Measurements from ENCODE around the gene TTLL7. TPM values are rescaled to one million over a fixed set of nuclear protein-coding genes. Genes with fewer than 3 reads are reported as not detected.

The TTLL7 gene
- total and polyA plus RNA-seq, 9 of the 15 experiments (the other 6 are each of a cell fraction or from before 2014, with no cell fraction given) = 0.63 to 2.6 (median 1.7) TPM

DNA sequence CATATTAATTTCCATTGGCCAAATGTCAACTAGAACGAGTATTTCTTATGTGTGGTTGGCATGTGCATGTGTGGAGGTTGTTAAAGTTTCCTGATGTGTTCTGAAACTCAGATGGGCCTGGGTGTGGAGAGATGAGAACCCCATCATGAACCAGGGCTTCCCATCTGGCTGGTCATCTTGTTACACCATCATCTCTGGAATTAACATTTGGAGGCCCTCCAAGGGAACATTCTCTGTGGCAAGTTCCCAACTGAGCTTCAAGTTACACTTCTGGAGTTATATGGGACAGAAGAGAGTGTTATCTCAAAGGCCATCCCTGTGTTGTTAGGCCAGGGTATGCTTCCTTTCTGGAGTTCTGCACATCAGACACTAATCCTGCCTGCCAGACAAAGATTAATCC is 183.6 kb downstream of the TTLL7 start:
- no peak for TF ChIP-seq GTF2E2 (tag; IDR thresholded peaks at IDR 0.05)
- no peak for TF ChIP-seq TOE1 (IDR thresholded peaks at IDR 0.05; ENCODE audit: borderline replicate concordance)
- no peak for TF ChIP-seq TOE1 (CRISPR knock-in tag; IDR thresholded peaks at IDR 0.05; ENCODE audit: borderline replicate concordance, low read depth)
- TF ChIP-seq SMARCC2 (IDR thresholded peaks at IDR 0.05; ENCODE audit: low read depth) = no peak
- TF ChIP-seq ZNF668 (CRISPR knock-in tag; IDR thresholded peaks at IDR 0.05) = no peak
- TF ChIP-seq POLR2A (conservative IDR thresholded peaks at IDR 0.05) = no peak
- no peak for TF ChIP-seq DPF2 (IDR thresholded peaks at IDR 0.05)
- no peak for TF ChIP-seq EP300 (IDR thresholded peaks at IDR 0.05; ENCODE audit: low read length)
- TF ChIP-seq ZNF134 (CRISPR knock-in tag; conservative IDR thresholded peaks at IDR 0.05) = no peak
- TF ChIP-seq SMARCA4 (IDR thresholded peaks at IDR 0.05) = no peak
- TF ChIP-seq JUNB (CRISPR knock-in tag; conservative IDR thresholded peaks at IDR 0.05) = no peak
- TF ChIP-seq ATF6 (CRISPR knock-in tag; IDR thresholded peaks at IDR 0.05) = no peak
- TF ChIP-seq HNRNPK (IDR thresholded peaks at IDR 0.05; ENCODE audit: low read depth, low read length, poor library complexity, severe bottlenecking) = no peak
- no peak for TF ChIP-seq RBM25 (IDR thresholded peaks at IDR 0.05; ENCODE audit: low read depth, low read length, severe bottlenecking)
- no peak for TF ChIP-seq CEBPB (tag; IDR thresholded peaks at IDR 0.05)
- TF ChIP-seq MAFF (IDR thresholded peaks at IDR 0.05; ENCODE audit: low read length) = no peak
- no peak for TF ChIP-seq TAF7 (tag; IDR thresholded peaks at IDR 0.05)
- H4K20me1 ChIP-seq (replicated peaks; ENCODE audit: control insufficient read depth, insufficient read depth, low read length) = no peaks in the 10 kb centered on the region
- no peak for FAIRE-seq
- no peak overlapping the region for H3K27ac ChIP-seq (ENCODE audit: extremely low read depth, low read depth, low read length)
- CTCF ChIA-PET (ENCODE audit: low intra/inter-chr PET ratio) = no interaction called here
- H3K9me3 ChIP-seq (replicated peaks; ENCODE audit: control insufficient read depth, insufficient read depth, low read depth, low read length) = no peaks in the 10 kb centered on the region
- DNase-seq (ENCODE audit: extremely low read depth in 1 of 4, low spot score in 3 of 4) = no peak
- POLR2A ChIA-PET = interaction anchor here (0.8 kb wide), 1 partner anchor 12 kb away, joined by 4 read pairs; no protein-coding TSS in a partner anchor
- H3K27me3 ChIP-seq (ENCODE audit: control insufficient read depth in 2 of 2, insufficient read depth in 2 of 2, low read length in 2 of 2) = no peaks in the 10 kb centered on the region
- H3K79me2 ChIP-seq (ENCODE audit: control insufficient read depth, insufficient read depth, low read length) = no peaks in the 10 kb centered on the region
- no peak for ATAC-seq
- in situ Hi-C loops (cut with MboI) (no loop called here), intact Hi-C loops (cut with micrococcal nuclease) (no loop called here)
- H2AFZ ChIP-seq (ENCODE audit: low read depth, low read length) = no peak overlapping the region
- no peaks in the 10 kb centered on the region; a peak in 1 of 5 replicates for H3K4me1 ChIP-seq (replicated peaks in 1 of 2; ENCODE audit: control insufficient read depth in 2 of 2, insufficient read depth in 2 of 2, low read length in 2 of 2)
- BruUV-seq (replicated peaks) = no TSS peak
- no peaks in the 10 kb centered on the region for H3K36me3 ChIP-seq (ENCODE audit: control insufficient read depth, insufficient read depth, low read length)
- H3K9me1 ChIP-seq (ENCODE audit: control insufficient read depth, insufficient read depth, low read length) = no peaks in the 10 kb centered on the region
- H3K4me3 ChIP-seq = no peak overlapping the region
- H3K9ac ChIP-seq (ENCODE audit: insufficient read depth in 1 of 2, low read depth in 2 of 2, low read length in 2 of 2) = no peak overlapping the region
- no peak overlapping the region for H3K4me2 ChIP-seq (ENCODE audit: insufficient read depth, low read length)
- WGBS (ENCODE audit: insufficient coverage, low coverage, missing lambda C conversion rate) = 0% methylated on average over 1 of the region's 1 CpG

Other genes starting within 250 kb of the TTLL7 start
- 1.6 and 2.1 TPM in 2 replicates for gene PRKACB, start 145.1 kb upstream of the TTLL7 start, total RNA-seq (2014; rRNA removed)
- 4.1 and 5.5 TPM in 2 replicates for gene PRKACB, start 145.1 kb upstream of the TTLL7 start, total RNA-seq (2014; rRNA removed; fragmentation: Illumina TruSeq; extraction: Trizol)
- gene PRKACB, start 145.1 kb upstream of the TTLL7 start, total RNA-seq (2015; rRNA removed; fragmentation: Illumina TruSeq; extraction: Trizol) = 5.0 and 5.2 TPM in 2 replicates
- gene PRKACB, start 145.1 kb upstream of the TTLL7 start, total RNA-seq (2021) = 4.5 and 5.4 TPM in 2 replicates
- 0.97 and 2.8 TPM in 2 replicates for gene PRKACB, start 145.1 kb upstream of the TTLL7 start, polyA plus RNA-seq (2011; rRNA removed)
- 2.6 and 3.8 TPM in 2 replicates for gene PRKACB, start 145.1 kb upstream of the TTLL7 start, polyA plus RNA-seq (2014; fragmentation: Illumina TruSeq; extraction: Trizol)
- 1 to 10 TPM; 1.1 to 1.5 TPM for gene PRKACB, start 145.1 kb upstream of the TTLL7 start, polyA plus RNA-seq (2014; fragmentation: Nextera tagmentation; extraction: Ambion mirVana)
- 1.9 and 2.6 TPM in 2 replicates for gene PRKACB, start 145.1 kb upstream of the TTLL7 start, polyA plus RNA-seq (2014; rRNA removed)